Cardiac fibroblast (primary cell): ENCODE measurements around the gene ADISSP.

Source experiments
- DNase-seq, 2 donors: peaks; one replicate each; pipeline versions ENCODE4 v3.0.0 to v3.0.0-alpha.2; 2010; ENCODE audit warnings: low read depth in 2 of 2
- H3K4me3 ChIP-seq, 2 donors: replicated peaks in 1 of 2; 1 replicate in 1 of 2; 2 replicates in 1 of 2; pipeline ENCODE4 v1.5.1; 2011; ENCODE audit warnings: low read depth in 2 of 2, low read length in 2 of 2, mild to moderate bottlenecking in 2 of 2, moderate library complexity in 1 of 2
- TF ChIP-seq, protein P1 (sequence below): IDR thresholded peaks from one replicate; pipeline ENCODE4 v1.5.1; 2011; ENCODE audit warnings: low read depth, mild to moderate bottlenecking, low read length, inconsistent platforms

The ADISSP gene

DNA sequence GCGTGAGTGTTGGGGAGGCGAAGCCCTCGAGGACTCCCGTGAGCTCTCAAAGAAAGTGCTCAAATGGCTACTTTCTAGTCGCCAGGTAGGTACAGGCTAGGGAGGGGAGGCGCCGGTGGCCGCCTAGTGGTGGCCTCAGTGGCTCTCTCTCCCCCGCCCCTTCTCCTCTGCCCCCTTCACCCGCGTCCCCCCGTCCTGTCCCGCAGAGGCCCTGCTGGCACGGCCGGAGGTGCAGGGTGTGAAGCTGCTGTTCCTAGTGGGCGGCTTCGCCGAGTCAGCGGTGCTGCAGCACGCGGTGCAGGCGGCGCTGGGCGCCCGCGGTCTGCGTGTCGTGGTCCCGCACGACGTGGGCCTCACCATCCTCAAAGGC lies 16.3 kb downstream of the ADISSP start:
- no peak overlapping the region for H3K4me3 ChIP-seq
- TF ChIP-seq, protein P1, sequence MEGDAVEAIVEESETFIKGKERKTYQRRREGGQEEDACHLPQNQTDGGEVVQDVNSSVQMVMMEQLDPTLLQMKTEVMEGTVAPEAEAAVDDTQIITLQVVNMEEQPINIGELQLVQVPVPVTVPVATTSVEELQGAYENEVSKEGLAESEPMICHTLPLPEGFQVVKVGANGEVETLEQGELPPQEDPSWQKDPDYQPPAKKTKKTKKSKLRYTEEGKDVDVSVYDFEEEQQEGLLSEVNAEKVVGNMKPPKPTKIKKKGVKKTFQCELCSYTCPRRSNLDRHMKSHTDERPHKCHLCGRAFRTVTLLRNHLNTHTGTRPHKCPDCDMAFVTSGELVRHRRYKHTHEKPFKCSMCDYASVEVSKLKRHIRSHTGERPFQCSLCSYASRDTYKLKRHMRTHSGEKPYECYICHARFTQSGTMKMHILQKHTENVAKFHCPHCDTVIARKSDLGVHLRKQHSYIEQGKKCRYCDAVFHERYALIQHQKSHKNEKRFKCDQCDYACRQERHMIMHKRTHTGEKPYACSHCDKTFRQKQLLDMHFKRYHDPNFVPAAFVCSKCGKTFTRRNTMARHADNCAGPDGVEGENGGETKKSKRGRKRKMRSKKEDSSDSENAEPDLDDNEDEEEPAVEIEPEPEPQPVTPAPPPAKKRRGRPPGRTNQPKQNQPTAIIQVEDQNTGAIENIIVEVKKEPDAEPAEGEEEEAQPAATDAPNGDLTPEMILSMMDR, result no peak
- DNase-seq, result no peak

DNA sequence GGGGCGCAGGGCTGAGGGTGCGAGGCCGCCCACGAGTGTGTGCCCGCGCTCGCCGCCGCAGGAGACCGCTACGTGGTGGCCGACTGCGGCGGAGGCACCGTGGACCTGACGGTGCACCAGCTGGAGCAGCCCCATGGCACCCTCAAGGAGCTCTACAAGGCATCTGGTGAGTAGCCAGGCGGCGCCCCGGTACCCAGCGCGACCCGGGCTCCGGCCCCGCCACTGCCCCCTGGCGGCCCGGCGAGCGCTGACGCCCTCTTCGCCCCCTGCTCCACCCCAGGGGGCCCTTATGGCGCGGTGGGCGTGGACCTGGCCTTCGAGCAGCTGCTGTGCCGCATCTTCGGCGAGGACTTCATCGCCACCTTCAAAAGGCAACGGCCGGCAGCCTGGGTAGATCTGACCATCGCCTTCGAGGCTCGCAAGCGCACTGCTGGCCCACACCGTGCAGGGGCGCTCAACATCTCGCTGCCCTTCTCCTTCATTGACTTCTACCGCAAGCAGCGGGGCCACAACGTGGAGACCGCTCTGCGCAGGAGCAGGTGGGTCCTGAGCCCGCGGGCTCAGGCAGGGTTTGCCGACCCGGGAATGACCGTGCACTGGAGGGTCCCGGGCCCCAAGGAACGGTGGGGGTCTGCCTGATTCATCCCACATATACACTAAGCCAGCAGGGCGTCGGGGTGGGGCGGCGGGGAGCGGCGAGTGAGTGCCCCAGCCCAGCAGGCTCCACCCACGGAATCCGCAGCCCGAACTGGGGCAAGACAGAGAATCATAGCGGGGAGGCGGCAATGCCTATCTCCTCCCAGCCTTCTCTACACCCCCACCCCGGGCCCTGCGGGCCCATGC lies 17.6 kb downstream of the ADISSP start:
- H3K4me3 ChIP-seq, result no peak overlapping the region
- peak in 1 of 2 donors; percentile 13 for DNase-seq
- TF ChIP-seq, protein P1, result peak; percentile 31

DNA sequence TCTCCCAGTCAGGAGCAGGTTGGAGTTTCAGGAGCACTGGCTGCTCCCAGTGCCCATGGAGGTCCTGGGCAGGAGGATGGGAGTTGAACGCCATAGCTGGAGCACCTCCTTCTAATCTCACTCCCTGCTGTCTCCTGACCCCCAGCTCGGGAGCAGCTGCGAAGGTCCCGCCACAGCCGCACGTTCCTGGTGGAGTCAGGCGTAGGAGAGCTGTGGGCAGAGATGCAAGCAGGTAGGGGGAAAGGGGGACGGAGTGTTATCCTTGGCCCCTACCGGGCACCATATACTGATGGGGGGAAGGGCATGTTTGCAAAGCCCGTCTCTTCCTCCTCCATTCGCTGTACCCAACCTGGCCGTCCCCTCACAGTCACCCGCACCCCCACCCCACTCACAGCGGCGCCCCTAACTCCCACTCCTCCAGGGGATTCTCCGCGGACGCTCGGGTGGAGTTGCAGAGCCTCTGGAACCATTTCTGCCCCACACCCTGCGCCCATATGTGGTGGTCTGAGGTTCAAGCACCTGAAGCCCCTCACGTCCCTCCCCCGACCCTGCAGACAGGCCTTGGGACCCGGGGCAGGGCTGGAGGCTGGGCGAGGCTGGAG lies 18.4 kb downstream of the ADISSP start:
- DNase-seq, result no peak
- H3K4me3 ChIP-seq, result no peak overlapping the region
- TF ChIP-seq, protein P1, result no peak

GRCh38 chr20:3748073-3748472 lies 19.5 kb downstream of the ADISSP start:
- DNase-seq, result no peak
- H3K4me3 ChIP-seq, result no peak overlapping the region
- TF ChIP-seq, protein P1, result no peak

DNA sequence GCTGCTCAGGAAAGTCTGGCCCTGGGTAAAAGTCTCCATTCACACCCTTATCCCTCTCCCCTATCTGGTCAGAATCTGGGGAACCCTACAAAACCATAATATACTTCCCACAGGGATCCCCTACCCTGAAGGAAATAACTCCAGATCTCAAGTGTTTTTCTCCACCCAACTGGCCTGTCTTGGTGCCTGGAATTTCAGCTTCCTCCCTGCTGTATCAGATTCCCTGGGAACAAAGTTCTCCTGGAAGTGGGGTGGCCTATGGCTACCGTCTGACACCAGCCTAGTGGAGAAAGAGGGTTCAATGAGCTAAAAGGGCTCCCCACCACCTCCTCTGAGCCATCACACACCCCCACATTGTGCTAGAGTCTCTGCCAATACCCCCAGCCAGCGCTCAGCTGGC lies 20.1 kb downstream of the ADISSP start:
- no peak for DNase-seq
- H3K4me3 ChIP-seq, result no peak overlapping the region
- TF ChIP-seq, protein P1, result no peak

- DNase-seq, result no peak
- TF ChIP-seq, protein P1, result no peak
- no peak overlapping the region for H3K4me3 ChIP-seq
Measured at GRCh38 chr20:3745686-3746173, 21.8 kb downstream of the ADISSP start.
